GM12878 (cell line): ENCODE results near the gene MDM1. TPM values are rescaled to one million over a fixed set of nuclear protein-coding genes. Genes with fewer than 3 reads are reported as not detected.

ENCODE experiments used
- BACH1 ChIP-seq: fragments of 450-650 bp; IDR thresholded peaks from 2 replicates; pipeline ENCODE4 v1.6.1; 2017; ENCODE audit warnings: mild to moderate bottlenecking, borderline replicate concordance
- BCLAF1 ChIP-seq: fragments of 450-650 bp; IDR thresholded peaks from 2 replicates; pipeline ENCODE4 v1.6.1; 2017; ENCODE audit warnings: antibody characterized with exemption, mild to moderate bottlenecking, moderate library complexity
- BHLHE40 ChIP-seq, 2 experiments: fragments of 450-650 bp in 1 of 2; IDR thresholded peaks; 2 replicates each; pipeline ENCODE4 v1.6.1; 2011 to 2017; ENCODE audit warnings: low read depth in 2 of 2, borderline replicate concordance in 1 of 2, improper control_type of control experiment in 1 of 2, low read length in 1 of 2, mild to moderate bottlenecking in 1 of 2
- CHD2 ChIP-seq: IDR thresholded peaks from 2 replicates; pipeline ENCODE4 v1.6.1; 2011; ENCODE audit warnings: low read depth, low read length, improper control_type of control experiment, borderline replicate concordance
- ETV6 ChIP-seq, 2 experiments: fragments of 450-650 bp in 1 of 2; IDR thresholded peaks in 1 of 2; conservative IDR thresholded peaks in 1 of 2; 2 replicates each; pipeline ENCODE4 v1.6.1; 2014; ENCODE audit warnings: antibody characterized with exemption in 1 of 2, borderline replicate concordance in 1 of 2, low read depth in 1 of 2, mild to moderate bottlenecking in 1 of 2, moderate library complexity in 1 of 2
- EZH2 ChIP-seq: IDR thresholded peaks from 2 replicates; pipeline ENCODE4 v1.6.1; 2012; ENCODE audit warnings: low read depth, mild to moderate bottlenecking, control low read depth, inconsistent platforms, low read length, borderline replicate concordance; ENCODE audit not compliant: control insufficient read depth
- HDAC2 ChIP-seq: fragments of 200-600 bp; sonication (generic); IDR thresholded peaks from 2 replicates; pipeline ENCODE4 v1.6.1; 2017
- JUND ChIP-seq: IDR thresholded peaks from 2 replicates; pipeline ENCODE4 v1.6.1; 2012; ENCODE audit warnings: low read depth, mild to moderate bottlenecking, low read length, improper control_type of control experiment, moderate library complexity
- KDM1A ChIP-seq: fragments of 200-600 bp; sonication (generic); IDR thresholded peaks from 2 replicates; pipeline ENCODE4 v1.6.1; 2016; ENCODE audit warnings: borderline replicate concordance
- LARP7 ChIP-seq: fragments of 450-650 bp; IDR thresholded peaks from 2 replicates; pipeline ENCODE4 v1.6.1; 2017; ENCODE audit warnings: mild to moderate bottlenecking
- MLLT1 ChIP-seq: fragments of 450-650 bp; IDR thresholded peaks from 2 replicates; pipeline ENCODE4 v1.6.1; 2016; ENCODE audit warnings: mild to moderate bottlenecking
- MTA2 ChIP-seq: fragments of 450-650 bp; IDR thresholded peaks from 2 replicates; pipeline ENCODE4 v1.6.1; 2016; ENCODE audit warnings: low read depth, mild to moderate bottlenecking, moderate library complexity
- MTA3 ChIP-seq: IDR thresholded peaks from 2 replicates; pipeline ENCODE4 v1.6.1; 2012; ENCODE audit warnings: low read length, inconsistent platforms, borderline replicate concordance
- MXI1 ChIP-seq: fragments of 150-350 bp; IDR thresholded peaks from 2 replicates; pipeline ENCODE4 v1.6.1; 2011; ENCODE audit warnings: low read depth, mild to moderate bottlenecking, inconsistent platforms, low read length, improper control_type of control experiment
- NFYA ChIP-seq: IDR thresholded peaks from 2 replicates; pipeline ENCODE4 v1.6.1; 2011; ENCODE audit warnings: low read depth, mild to moderate bottlenecking, low read length, improper control_type of control experiment, borderline replicate concordance
- PAX5 ChIP-seq: IDR thresholded peaks from 2 replicates; pipeline ENCODE4 v1.6.1; 2011; ENCODE audit warnings: low read depth, low read length, borderline replicate concordance
- PML ChIP-seq: IDR thresholded peaks from 2 replicates; pipeline ENCODE4 v1.6.1; 2012; ENCODE audit warnings: low read length, inconsistent platforms
- SIN3A ChIP-seq: IDR thresholded peaks from 2 replicates; pipeline ENCODE4 v1.6.1; 2012; ENCODE audit warnings: low read depth, low read length, improper control_type of control experiment
- SUPT20H ChIP-seq: IDR thresholded peaks from 2 replicates; pipeline ENCODE4 v1.6.1; 2011; ENCODE audit warnings: low read depth, mild to moderate bottlenecking, low read length, moderate library complexity, borderline replicate concordance; ENCODE audit not compliant: control insufficient read depth
- WRNIP1 ChIP-seq: IDR thresholded peaks from 2 replicates; pipeline ENCODE4 v1.6.1; 2011; ENCODE audit warnings: low read depth, low read length, improper control_type of control experiment, borderline replicate concordance
- ZBTB40 ChIP-seq: fragments of 450-650 bp; IDR thresholded peaks from 2 replicates; pipeline ENCODE4 v1.6.1; 2016; ENCODE audit warnings: mild to moderate bottlenecking, moderate library complexity, borderline replicate concordance
- ZNF622 ChIP-seq: fragments of 450-650 bp; IDR thresholded peaks from 2 replicates; pipeline ENCODE4 v1.6.1; 2017; ENCODE audit warnings: mild to moderate bottlenecking, inconsistent platforms
- polyA plus RNA-seq, 11 experiments: library from polyadenylated mRNA; depleted of rRNA in 4 of 11; unstranded in 6 of 11; stranded (reverse) in 5 of 11; fragments of >200 nt; fragmentation: Nextera tagmentation in 4 of 11; fragmentation: Illumina TruSeq in 1 of 11; extraction: Ambion mirVana in 4 of 11; extraction: Trizol in 1 of 11; gene quantifications; 1 replicate in 1 of 11; 2 replicates in 10 of 11; pipeline versions ENCODE4 v1.2.1 to v1.2.3, GENCODE V29; 2011 to 2016; ENCODE audit warnings: inconsistent platforms in 2 of 11, missing spikeins in 2 of 11, low read depth in 1 of 11
- total RNA-seq, 4 experiments: library from RNA; depleted of rRNA in 3 of 4; stranded (reverse); fragments of >200 nt in 3 of 4; fragmentation: Illumina TruSeq in 1 of 4; extraction: Trizol in 1 of 4; gene quantifications; 2 replicates each; pipeline versions ENCODE4 v1.2.1 to v1.2.3, GENCODE V29; 2013 to 2021

The MDM1 gene
- total and polyA plus RNA-seq, 10 of the 15 experiments (the other 5 are each of a cell fraction or from before 2014, with no cell fraction given), result 10.1 to 25.3 (median 16.5) TPM

- TF ChIP-seq SUPT20H (no peak), KDM1A (no peak), ETV6 (conservative IDR thresholded peaks at IDR 0.05 in 1 of 2, IDR thresholded peaks at IDR 0.05 in 1 of 2; ENCODE audit: borderline replicate concordance in 1 of 2, low read depth in 1 of 2) (peak in 1 of 2 experiments; percentile 84; a peak in 2 of 4 replicates), JUND (peak; percentile 65; the same call in 1 of the 2 replicates), MLLT1 (no peak), PML (peak; percentile 84), BCLAF1 (no peak), LARP7 (no peak), BACH1 (peak; percentile 98), WRNIP1 (no peak), MTA2 (peak; percentile 98), CHD2 (0 out of 2 replicates have a peak, but pooled peaks have one; percentile 52), ZNF622 (no peak), ZBTB40 (no peak), EZH2 (no peak), PAX5 (peak; percentile 74), NFYA (no peak), MXI1 (0 out of 2 replicates have a peak, but pooled peaks have one; percentile 31), SIN3A (no peak), MTA3 (peak; percentile 66; the same call in 1 of the 2 replicates), HDAC2 (no peak), BHLHE40 (IDR thresholded peaks at IDR 0.05; ENCODE audit: borderline replicate concordance in 1 of 2, low read depth in 2 of 2, low read length in 1 of 2) (peak; percentile 61 to 67; a peak in 2 of 4 replicates)
Observed at GRCh38 chr12:68290126-68290525, 42.0 kb downstream of the MDM1 start (continued).
